HAP-1 (cell line): ENCODE results near the gene TUBGCP5.

Source experiments
- DNase-seq, 2 experiments: peaks; one replicate each; pipeline ENCODE4 v3.0.0-alpha.2; 2016 to 2020; ENCODE audit warnings: low spot score in 2 of 2
- H3K27me3 ChIP-seq: fragments of 250-450 bp; sonication (Bioruptor Pico); 2 replicates; pipeline ENCODE4 v1.5.1; 2020; ENCODE audit warnings: low read depth, mild to moderate bottlenecking, moderate library complexity
- H3K36me3 ChIP-seq: fragments of 250-450 bp; sonication (Bioruptor Pico); replicated peaks from 2 replicates; pipeline ENCODE4 v1.5.1; 2020; ENCODE audit warnings: mild to moderate bottlenecking
- H3K4me1 ChIP-seq: fragments of 250-450 bp; sonication (Bioruptor Pico); 2 replicates; pipeline ENCODE4 v1.5.1; 2020; ENCODE audit warnings: mild to moderate bottlenecking
- H3K4me3 ChIP-seq: fragments of 250-450 bp; sonication (Bioruptor Pico); 2 replicates; pipeline ENCODE4 v1.5.1; 2020; ENCODE audit warnings: mild to moderate bottlenecking, moderate library complexity
- H3K9me3 ChIP-seq: fragments of 250-450 bp; sonication (Bioruptor Pico); 2 replicates; pipeline ENCODE4 v1.5.1; 2020; ENCODE audit warnings: mild to moderate bottlenecking, moderate library complexity
- in situ Hi-C: fragments of 300-500 bp; cut with MboI; formaldehyde crosslinking; loops from 3 replicates; pipeline ENCODE4 v1.14.3; 2020; ENCODE audit warnings: low sequenced_read_pairs, inconsistent platforms, mixed read lengths

Gene TUBGCP5

DNA sequence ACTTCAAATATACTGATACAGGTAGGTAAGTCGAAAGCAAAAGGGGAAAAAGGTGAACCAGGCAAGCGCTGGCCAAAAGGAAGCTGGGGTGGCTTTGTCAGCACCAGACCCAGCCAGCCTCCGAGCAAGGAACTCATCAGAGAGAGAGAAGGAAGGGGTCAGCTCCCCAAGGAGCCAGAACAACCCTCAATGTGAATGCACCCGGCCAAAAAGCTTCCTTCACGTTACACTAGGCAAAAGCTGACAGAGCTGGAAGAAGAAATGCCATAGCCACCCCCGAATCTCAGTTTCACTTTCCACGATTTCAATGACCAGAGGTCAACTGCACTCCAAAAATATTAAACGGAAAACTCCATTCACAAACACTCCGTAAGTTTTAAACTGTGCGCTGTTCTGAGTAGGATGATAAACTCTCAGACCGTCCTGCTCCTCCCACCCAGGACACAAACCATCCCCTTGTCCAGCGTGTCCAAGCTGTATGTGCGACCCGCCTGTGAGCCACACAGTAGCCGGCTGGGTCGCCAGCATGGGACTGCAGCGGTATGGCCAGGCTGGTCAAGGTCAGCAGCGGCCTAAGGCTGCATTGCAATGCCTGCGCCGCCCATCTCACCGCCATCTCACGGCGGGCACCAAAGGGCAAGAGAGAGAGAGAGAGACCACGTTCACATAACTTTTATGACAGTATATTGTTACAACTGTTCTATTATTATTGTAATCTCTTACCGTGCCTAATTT is 88.9 kb downstream of the TUBGCP5 start:
- in situ Hi-C loops = no loop called here
- H3K9me3 ChIP-seq = no peaks in the 10 kb centered on the region
- H3K36me3 ChIP-seq = no peaks in the 10 kb centered on the region; the same call in 1 of the 2 replicates
- no peak for DNase-seq
- no peaks in the 10 kb centered on the region for H3K27me3 ChIP-seq
- H3K4me3 ChIP-seq = no peak overlapping the region
- H3K4me1 ChIP-seq = peaks cover 16% of the 10 kb centered on the region
